Measurements from ENCODE around the gene OLFML2B. TPM values are rescaled to one million over a fixed set of nuclear protein-coding genes. Genes with fewer than 3 reads are reported as not detected.

The OLFML2B gene
- polyA plus RNA-seq, 2 of the 4 experiments (the other 2 are of a cell fraction): 0.10 to 0.79 TPM

DNA sequence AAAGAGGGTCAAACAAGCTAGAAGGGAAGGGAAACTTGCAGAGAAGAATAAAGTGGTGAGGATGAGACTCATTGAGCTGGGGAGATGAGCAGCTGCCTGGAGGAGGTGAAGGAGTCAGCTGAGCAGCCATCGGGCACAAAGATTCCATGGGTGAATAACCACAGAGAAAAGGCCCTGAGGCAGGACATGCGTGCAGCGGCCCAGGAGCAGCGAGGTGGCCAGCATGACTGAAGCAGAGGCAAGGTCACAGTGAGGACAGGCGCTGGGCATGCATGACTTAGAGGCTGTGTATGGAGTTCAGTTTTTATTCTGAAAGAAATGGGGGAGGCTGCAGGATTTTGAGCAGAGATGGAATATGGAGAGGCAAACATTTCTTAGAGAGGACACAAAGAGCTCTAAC, 24.9 kb downstream of the OLFML2B start (continued):
- TF ChIP-seq, protein P1, sequence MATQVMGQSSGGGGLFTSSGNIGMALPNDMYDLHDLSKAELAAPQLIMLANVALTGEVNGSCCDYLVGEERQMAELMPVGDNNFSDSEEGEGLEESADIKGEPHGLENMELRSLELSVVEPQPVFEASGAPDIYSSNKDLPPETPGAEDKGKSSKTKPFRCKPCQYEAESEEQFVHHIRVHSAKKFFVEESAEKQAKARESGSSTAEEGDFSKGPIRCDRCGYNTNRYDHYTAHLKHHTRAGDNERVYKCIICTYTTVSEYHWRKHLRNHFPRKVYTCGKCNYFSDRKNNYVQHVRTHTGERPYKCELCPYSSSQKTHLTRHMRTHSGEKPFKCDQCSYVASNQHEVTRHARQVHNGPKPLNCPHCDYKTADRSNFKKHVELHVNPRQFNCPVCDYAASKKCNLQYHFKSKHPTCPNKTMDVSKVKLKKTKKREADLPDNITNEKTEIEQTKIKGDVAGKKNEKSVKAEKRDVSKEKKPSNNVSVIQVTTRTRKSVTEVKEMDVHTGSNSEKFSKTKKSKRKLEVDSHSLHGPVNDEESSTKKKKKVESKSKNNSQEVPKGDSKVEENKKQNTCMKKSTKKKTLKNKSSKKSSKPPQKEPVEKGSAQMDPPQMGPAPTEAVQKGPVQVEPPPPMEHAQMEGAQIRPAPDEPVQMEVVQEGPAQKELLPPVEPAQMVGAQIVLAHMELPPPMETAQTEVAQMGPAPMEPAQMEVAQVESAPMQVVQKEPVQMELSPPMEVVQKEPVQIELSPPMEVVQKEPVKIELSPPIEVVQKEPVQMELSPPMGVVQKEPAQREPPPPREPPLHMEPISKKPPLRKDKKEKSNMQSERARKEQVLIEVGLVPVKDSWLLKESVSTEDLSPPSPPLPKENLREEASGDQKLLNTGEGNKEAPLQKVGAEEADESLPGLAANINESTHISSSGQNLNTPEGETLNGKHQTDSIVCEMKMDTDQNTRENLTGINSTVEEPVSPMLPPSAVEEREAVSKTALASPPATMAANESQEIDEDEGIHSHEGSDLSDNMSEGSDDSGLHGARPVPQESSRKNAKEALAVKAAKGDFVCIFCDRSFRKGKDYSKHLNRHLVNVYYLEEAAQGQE (IDR thresholded peaks at IDR 0.05): no peak
- TF ChIP-seq ZNF302 (CRISPR knock-in tag; IDR thresholded peaks at IDR 0.05): no peak
- no peak for TF ChIP-seq ZFP36 (IDR thresholded peaks at IDR 0.05; ENCODE audit: borderline replicate concordance, partially characterized antibody)
- TF ChIP-seq CBX2 (IDR thresholded peaks at IDR 0.05; ENCODE audit: borderline replicate concordance, low read depth): no peak
- no peak for TF ChIP-seq EHMT2 (IDR thresholded peaks at IDR 0.05; ENCODE audit: low read depth)
- no peak for TF ChIP-seq SREBF2 (IDR thresholded peaks at IDR 0.05)

DNA sequence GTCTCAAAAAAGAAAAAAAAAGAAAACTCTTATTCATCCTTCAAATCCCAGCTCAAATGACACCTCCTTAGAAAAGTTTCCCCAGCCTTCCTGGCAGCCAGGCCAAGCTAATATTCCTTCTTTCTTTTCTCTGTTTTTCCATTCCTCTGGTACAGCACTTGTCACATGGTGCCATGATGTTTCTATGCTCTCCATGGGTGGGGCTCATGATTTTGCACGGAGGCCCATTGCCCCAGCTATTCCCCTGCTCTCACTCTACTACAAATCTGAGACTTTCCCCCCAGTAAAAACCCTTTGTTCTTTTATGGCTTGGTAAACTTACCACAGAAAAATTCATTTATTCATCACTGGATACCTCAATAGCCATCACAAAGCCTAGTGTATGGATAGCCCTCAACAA, 26.5 kb downstream of the OLFML2B start:
- ChIA-PET POLR2A (no interaction called here), CTCF (no interaction called here)
- no peak overlapping the region for H3K4me3 ChIP-seq
- H3K4me1 ChIP-seq: no peaks in the 10 kb centered on the region
- no peak overlapping the region for H3K4me2 ChIP-seq
- H3K9me3 ChIP-seq: no peaks in the 10 kb centered on the region
- H3K27ac ChIP-seq: no peak overlapping the region
- ATAC-seq: no peak
- no peak for TF ChIP-seq RNF2 (IDR thresholded peaks at IDR 0.05; ENCODE audit: borderline replicate concordance, low read depth)
- TF ChIP-seq JUN (IDR thresholded peaks at IDR 0.05): no peak
- TF ChIP-seq, protein P2, sequence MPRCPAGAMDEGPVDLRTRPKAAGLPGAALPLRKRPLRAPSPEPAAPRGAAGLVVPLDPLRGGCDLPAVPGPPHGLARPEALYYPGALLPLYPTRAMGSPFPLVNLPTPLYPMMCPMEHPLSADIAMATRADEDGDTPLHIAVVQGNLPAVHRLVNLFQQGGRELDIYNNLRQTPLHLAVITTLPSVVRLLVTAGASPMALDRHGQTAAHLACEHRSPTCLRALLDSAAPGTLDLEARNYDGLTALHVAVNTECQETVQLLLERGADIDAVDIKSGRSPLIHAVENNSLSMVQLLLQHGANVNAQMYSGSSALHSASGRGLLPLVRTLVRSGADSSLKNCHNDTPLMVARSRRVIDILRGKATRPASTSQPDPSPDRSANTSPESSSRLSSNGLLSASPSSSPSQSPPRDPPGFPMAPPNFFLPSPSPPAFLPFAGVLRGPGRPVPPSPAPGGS (IDR thresholded peaks at IDR 0.05): no peak
- TF ChIP-seq EHF (CRISPR knock-in tag; IDR thresholded peaks at IDR 0.05): no peak
- TF ChIP-seq FOXS1 (CRISPR knock-in tag; IDR thresholded peaks at IDR 0.05): no peak
- TF ChIP-seq FOSL2 (IDR thresholded peaks at IDR 0.05): no peak
- no peak for TF ChIP-seq FOSL2 (CRISPR knock-in tag; IDR thresholded peaks at IDR 0.05)
- TF ChIP-seq, protein P3, sequence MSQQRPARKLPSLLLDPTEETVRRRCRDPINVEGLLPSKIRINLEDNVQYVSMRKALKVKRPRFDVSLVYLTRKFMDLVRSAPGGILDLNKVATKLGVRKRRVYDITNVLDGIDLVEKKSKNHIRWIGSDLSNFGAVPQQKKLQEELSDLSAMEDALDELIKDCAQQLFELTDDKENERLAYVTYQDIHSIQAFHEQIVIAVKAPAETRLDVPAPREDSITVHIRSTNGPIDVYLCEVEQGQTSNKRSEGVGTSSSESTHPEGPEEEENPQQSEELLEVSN (IDR thresholded peaks at IDR 0.05; ENCODE audit: borderline replicate concordance, low read depth): no peak
- TF ChIP-seq NPAS2 (CRISPR knock-in tag; IDR thresholded peaks at IDR 0.05; ENCODE audit: borderline replicate concordance): no peak
- TF ChIP-seq MAFK (IDR thresholded peaks at IDR 0.05; ENCODE audit: partially characterized antibody): no peak
- no peak for TF ChIP-seq POLR2A (IDR thresholded peaks at IDR 0.05; ENCODE audit: low read length)
- TF ChIP-seq ESRRA (IDR thresholded peaks at IDR 0.05; ENCODE audit: borderline replicate concordance, low read length): no peak
- no peak for TF ChIP-seq POLR2AphosphoS2 (conservative IDR thresholded peaks at IDR 0.05; ENCODE audit: low read length)
- TF ChIP-seq HOXB5 (CRISPR knock-in tag; IDR thresholded peaks at IDR 0.05): no peak
- no peak for TF ChIP-seq BHLHE40 (IDR thresholded peaks at IDR 0.05; ENCODE audit: low read depth, low read length)
- WGBS (ENCODE audit: missing lambda C conversion rate): 23% methylated on average over 1 of the region's 1 CpG
- no peak for DNase-seq (ENCODE audit: low read depth in 1 of 2, low spot score in 1 of 2)
- FAIRE-seq: no peak

DNA sequence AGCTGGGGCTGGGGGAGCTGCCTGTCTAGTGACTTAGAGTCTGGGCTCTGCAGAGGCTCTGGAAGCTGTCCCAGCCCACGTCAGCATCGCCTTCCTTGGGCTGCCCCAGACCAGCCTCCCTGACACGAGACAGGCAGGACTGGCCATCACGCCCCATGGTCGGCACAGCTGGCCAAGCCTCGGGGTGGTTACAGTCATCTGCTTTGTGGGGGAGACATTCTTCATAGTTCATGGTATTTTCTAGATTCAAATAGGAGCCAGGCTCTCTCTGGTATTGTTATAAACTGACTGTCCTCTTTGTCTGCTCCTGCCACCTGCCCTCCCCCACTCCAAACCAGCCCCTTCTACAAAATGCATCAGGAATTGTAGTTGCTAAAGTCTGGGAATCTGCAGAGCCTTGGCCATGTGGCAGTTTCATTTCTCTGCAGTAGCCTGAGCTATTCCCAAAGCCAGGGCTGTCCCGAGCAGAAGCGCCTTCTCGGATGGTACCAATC, 29.4 kb downstream of the OLFML2B start:
- Histone ChIP-seq H3K27ac (no peak overlapping the region), H3K4me2 (no peak overlapping the region)
- POLR2A ChIA-PET: no interaction called here

More for the DNA sequence above, 29.4 kb downstream of the OLFML2B start:
- TF ChIP-seq CEBPB (IDR thresholded peaks at IDR 0.05) (no peak), CBX8 (IDR thresholded peaks at IDR 0.05) (no peak)
- no peak for DNase-seq (ENCODE audit: low read depth in 1 of 2, low spot score in 1 of 2)
- Histone ChIP-seq H3K4me3 (no peak overlapping the region), H3K9me3 (no peaks in the 10 kb centered on the region), H3K4me1 (no peaks in the 10 kb centered on the region)
- FAIRE-seq: no peak
- WGBS (ENCODE audit: missing lambda C conversion rate): 64% methylated on average over 9 of the region's 9 CpGs
- ATAC-seq: no peak
- CTCF ChIA-PET: interaction anchor here (1.3 to 1.8 kb wide), 3 partner anchors 12 to 202 kb away, joined by 3 to 4 read pairs (median 3); no protein-coding TSS in a partner anchor
